SIG-M5 (cell line): ENCODE results near the gene CCNK.

Source experiments
- DNase-seq: peaks from one replicate; lab custom pipeline; 2025; lab: John Stamatoyannopoulos, UW

Gene CCNK

DNA sequence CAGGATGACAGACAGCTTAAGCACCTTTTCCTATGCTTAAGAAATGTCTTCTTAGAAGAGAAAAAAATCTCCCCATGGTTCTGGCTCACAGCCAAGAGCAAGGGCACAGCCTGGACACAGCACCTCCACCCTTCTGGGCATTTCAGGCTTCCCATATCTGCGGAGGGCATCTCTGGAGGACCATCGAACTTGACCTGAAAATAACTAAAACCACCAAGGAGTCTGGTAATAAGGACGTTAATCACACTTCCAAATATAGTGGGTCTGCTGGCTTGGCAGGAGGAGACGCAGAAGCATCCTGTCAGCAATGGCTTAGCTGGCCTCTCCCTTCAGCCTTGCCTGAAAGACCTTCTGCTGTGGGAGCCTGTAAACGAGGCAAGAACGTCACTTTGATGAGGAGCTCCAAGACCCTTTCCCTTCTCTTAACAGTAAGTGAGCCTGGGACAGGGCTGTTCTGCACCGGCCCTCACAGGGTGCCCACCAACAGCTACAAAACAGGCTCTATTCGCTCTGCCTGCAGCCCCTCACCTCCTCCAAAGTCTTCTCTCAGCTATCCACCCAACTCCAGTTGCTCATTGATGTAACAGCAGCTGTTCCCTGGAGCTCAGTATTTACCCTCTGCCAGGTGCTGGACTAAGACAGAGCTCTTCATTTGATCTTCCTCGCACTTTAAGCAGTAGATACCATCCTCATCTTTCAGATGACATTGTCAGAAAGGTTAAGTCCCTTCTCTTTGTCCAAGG is 13.7 kb upstream of the CCNK start:
- DNase-seq, result no peak

DNA sequence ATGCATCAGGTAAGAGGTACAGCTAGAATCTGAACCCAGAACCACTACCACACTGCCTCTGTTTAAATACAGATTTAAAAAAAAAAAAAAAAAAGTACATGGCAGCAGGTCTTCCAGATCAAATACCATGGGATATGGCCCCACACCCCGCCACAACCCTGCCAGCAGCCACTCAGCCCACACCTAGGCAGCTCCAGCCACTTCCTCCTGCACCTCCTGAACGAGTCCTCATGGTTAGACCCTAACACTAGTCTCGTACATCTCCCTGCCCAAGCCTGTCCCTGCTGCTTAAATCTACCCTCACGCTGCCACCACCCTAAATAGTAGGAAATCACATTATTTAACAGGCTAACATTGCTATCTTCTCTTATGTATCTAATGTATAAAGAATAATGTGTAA is 13.1 kb upstream of the CCNK start:
- DNase-seq, result no peak

DNA sequence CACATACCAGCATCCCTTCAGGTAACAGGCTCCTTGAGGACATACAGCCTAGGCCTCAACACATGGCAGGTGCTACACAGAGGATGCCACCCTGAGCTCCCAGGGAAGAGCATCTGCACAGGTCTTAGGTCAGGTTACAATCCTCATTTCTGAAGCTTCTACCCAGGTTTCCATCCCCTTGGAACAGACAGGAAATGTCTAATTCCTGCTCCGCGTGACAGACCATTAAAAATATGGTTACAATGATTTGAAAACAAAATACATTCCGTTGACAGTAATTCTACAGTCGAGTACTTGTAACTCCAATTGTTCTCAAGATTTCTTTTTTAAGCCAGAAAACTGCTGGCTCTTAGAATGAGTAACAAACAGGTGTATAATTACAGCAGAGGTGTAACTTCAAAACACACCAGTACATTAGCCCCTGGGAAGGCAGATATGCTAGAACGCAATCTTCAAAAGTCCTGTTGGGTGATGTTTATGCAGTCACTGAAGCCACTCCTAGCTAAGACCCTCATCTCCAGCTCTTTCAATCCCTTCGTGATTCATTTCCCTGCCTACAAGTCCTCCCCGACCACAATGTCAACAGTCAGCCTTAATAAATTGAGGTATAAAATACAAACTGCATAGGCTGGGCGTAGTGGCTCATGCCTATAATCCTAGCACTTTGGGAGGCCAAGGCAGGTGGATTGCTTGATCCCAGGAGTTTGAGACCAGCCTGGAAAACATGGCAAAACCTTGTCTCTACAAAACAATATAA is 12.2 kb upstream of the CCNK start:
- DNase-seq, result no peak

DNA sequence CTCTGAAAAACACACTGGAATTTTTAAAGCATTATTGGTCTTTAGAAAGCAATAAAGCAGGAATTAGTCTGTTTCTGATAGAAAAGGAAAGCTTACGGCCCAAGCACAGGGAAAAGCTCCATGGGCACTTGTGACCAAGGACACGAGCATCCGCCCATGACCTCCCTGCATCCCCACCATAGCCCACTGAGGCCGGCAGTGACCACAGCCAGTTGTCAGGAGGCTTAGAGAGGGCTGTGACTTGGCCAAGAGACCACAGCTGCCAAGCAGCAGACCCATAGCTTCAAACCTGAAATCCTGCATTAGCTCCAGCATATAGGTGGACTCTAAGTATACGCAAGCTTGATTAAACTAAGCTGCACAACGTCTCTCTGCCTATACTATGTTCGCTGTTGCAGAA is 9.5 kb upstream of the CCNK start:
- DNase-seq, result no peak

DNA sequence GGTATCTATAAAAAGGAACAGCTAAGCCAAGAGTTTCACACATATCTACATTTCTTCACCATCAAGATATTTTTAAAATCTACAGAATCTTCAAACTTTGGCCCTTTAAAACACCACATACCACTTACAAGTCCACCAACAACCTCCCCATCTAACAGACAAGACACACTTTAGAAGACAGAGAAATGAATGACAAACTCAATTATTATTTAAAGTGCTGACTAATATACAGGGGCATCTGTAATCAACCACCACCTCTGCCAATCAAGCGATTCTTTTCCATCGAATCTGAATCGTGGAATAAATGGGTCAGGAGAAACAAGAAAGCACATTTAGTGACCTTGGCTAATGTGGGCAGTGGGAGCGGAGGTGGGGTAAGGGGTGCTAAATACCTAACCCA is 8.3 kb upstream of the CCNK start:
- DNase-seq, result no peak

DNA sequence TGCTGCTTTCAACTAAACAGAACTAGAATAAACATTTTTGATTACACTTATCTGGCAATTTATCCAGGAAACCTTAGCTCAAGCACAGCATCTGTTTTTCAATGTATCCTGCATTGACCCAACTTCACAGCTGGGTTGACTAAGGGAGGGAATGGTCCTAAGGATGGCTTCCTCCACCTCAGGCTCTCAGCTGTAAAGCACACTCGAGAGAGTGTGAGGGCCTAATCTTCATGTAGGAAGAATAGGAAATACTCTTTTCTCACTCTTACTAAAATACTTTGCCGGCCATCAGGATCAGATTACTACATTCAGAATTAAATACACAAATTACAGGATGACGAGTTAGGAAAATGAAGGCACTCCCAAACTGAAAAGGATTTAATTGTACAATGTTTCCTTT is 7.8 kb upstream of the CCNK start:
- no peak for DNase-seq

DNA sequence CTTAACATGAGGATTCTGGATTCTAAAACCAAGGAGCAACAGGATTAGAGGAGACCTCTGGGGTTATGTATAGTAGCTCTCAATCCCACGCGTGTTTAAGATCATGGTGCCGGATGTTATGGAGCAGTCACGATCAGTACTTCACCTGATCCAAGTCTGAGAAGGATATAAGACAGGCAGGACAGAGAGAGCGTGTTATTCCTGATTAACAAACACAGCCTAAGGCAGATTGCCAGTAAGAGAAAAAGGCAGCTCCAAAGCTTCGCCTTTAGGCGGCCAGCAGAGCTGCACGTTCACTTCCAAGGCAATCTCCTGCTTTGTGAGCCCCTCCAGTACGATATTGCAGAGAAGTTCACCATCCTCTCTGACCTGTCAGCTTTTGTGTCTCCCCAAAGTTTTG is 6.0 kb upstream of the CCNK start:
- no peak for DNase-seq

DNA sequence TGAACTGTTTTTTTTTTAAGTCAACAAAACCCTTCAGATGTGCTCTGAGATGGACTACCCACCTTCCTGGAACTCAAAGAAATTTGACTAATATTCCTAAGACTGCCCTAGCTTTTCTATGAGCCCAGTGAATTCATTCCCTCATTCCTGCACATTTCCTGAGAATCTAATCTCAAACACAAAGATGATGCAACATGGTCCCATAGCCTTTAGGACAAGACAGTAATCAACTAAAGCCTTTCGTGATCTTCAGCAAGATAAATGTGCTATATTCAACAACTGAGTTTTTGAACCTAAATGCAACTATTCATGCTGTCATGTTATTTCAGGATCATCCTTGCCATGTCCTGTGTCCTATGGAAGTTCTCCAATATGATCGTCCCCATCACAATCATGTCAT is 5.5 kb upstream of the CCNK start:
- no peak for DNase-seq

DNA sequence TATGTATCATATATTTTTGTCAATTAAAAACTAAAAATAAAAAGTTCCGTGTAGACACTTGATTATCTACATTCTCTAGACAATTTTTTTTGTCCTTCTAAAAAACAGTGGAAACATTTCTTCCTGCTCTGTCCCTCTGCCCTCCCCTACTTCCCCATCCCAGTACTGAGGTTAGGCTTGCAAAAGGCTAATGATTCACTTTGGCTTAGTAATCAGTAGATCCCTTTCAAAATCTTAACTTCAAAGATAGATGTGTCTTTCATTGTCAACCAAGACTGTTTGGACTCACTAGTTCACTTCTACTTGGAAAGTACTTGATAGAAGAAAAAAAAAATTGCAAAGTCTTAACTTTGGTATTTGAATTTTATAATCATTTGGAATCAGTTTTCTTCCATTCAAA is 4.3 kb upstream of the CCNK start:
- peak; percentile 17 for DNase-seq

DNA sequence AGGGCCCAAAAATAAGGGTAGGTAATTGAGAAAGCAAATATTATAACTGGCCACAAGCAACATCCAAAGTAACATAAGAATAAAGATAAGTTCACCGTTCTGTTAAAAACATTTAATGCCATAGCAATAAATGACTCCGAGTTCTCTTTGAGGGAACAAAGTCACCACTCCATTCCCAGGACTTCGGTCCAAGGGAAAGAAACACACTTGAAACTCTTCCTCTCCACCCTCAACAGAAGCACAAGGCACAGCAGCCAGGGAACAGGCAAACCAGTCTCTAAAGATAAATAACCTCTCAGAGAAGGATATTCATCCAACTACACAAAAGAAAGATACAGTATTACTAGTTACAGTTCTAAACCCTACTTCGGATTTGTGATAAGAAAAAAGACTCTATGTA is 3.1 kb upstream of the CCNK start:
- DNase-seq, result no peak

DNA sequence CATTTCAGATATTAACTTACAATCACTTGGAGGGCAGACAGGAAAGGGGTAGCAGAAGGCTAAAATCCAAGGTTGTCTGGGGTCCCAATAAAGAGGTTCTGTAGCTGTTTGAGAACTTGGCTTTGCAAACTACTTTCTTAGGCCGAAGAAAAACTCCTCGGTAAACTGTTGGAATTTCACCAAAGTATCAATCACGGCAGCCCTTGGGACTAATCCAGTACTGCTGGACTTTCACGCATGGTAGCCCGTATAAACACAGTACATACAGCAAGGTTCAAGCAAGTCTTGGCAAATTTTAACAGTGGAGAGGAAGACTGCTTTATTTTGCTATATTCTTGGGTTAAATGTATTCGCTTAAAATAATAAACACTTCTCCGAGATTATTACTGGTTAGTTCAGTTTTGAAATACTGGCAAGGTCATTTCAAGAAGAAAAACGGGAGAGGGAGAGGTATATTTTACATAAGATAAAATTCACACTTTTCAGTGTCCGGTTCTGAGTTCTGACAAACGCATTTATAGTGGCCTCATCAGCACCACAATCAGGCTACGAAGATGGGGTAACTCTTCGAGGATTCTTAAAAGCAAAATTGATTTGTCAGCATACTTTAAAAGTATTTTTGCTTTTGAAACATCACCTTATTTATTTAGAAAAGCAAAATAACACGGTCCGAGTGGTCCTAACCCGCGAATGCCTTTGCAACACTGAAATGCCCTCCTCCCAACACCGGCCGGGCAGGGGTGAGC is 1.9 kb upstream of the CCNK start:
- no peak for DNase-seq

DNA sequence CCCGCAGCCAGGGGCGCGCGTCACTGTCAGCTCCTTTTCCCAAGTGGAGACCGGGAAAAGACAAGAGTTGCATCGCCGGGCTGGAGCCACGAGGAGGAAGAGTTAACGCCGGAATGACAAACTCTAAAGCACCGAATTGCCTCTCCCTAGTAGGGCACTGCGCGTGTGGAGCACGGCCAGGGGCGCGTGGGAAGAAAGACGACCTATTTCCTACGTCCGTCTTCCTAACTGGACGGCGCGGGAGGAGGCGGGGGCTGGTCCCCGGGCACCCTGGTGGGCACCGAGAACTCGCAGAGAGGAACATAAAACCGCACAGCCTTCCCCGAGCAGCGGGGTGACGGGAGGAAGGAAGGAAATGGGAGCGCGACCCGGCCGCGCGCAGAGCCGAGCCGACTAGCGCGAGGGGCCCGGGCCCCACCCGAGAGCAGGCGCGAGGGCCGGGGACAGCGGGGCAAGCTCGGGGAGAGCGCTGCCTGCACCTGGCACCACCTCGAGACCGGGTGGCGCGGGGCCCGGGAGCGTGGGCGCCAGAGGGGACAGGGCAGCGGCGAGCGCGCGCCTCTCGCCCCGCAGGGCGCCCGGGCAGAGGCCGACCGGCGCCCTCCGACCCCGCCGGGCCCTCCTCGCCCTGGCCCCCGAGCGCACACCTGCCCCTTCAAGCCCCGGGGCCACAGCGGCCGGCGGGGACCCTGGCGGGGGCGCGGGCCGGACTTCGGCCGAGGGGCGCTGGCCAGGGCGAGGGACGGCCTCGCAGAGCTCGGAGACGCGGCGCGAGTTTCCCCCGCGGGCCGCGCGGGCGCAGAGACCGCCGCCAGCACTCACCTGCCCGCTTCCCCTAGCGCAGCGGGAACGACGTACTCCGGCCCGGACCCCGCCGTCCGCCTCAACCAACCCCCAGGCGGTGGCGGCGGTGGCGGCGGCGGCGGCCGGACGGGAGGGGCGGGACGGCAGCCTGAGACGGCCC is 1.0 kb upstream of the CCNK start, which contains the start of gene SETD3:
Gene SETD3, minus strand, starts transcription at position 954 of the 964 bp plus-strand sequence. CDS start 15,054 bp downstream, outside the sequence.
- no peak for DNase-seq

DNA sequence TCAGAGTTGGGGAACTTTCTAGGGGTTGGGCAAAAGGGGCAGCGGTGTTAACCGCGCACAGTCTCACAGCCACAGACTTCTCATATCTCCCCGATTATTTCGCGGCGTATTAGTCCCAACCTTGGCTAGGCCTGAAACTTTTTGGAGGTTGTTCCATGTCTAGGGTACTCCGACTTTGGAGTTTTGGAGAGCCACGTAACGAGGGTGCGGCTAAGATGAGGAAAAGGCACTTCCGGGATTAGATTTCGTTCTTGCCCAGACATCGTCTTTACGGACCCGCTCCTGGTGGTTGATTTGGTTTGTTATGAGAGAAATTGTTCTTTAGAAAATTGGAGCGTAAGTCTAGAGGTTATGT is 513 bp downstream of the CCNK start:
- DNase-seq, result no peak

DNA sequence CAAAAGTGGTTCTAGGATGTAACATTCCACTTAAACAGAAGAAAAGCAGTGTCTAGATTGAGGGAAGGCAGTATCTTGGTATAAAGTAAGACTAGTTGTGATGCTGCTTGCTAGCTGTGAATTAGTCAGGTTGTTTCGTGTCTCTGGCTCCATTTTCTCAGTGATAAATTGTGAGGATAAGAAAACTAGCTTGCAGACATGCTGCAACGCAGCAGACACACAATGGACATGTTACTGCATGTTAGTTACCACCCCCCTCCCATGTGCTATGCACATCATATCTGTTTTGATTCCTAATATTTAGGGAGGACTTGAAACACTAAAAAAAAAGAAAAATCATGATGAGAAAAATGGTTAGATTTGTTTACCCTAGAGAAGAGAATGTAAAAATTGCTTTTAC is 2.9 kb downstream of the CCNK start:
- no peak for DNase-seq

DNA sequence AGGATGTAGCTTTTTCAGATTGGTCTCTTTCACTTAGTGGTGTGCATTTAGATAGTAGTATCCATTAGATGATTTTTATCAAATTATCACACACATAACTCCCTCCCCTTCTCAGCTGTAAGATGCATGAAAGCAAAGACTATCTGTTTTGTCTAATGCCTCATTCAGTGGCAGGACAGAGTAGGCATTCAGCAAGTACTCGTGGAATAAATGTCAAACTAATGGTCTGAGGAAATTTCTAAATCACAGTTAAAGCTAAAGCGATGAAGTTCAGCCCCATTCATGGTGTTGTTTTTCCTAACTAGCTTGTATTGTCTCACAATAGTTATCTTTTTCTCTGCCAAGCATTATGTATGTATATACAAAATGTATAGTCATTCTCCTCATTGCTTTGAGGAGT is 16.1 kb downstream of the CCNK start:
- no peak for DNase-seq

DNA sequence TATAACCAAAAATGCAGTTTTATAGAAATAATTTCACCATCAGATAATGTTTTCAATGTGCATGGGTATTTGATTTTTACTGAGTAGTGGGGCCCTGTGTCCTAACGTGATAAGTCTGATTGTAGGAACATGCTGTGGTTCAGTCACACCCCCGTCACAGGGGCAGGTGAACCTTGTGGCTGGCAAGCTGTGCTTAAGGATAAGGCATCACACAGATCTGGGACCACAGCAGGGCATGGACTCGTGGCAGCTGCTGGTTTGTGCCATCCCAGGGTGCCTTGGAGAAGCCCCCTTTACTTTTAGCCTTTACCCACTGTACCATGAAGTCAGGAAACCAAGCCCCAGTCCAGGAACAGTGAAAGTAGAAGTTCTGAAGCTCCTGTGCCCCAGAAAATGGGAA is 16.7 kb downstream of the CCNK start:
- no peak for DNase-seq

DNA sequence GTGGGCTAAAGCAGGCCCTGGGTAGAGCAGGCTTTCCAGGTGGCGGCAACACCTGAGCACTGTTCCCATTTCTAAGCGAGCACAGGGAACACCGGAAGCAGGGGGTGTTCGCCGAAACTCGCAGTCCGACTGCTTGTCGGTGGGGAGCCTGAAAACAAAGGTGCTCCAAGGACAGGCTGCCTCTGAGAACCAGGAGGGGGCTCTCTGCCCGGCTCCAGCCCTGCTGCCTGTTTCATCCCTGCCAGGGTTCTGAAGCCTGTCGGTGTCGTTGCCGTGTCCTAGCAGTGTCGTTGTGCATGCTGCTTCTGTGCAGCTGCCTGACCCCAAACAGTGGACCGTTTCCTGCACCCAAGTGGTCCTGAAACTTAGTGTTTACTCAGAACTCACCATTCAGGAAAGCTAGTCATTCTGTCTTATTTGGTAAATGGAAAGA is 21.8 kb downstream of the CCNK start:
- DNase-seq, result no peak

DNA sequence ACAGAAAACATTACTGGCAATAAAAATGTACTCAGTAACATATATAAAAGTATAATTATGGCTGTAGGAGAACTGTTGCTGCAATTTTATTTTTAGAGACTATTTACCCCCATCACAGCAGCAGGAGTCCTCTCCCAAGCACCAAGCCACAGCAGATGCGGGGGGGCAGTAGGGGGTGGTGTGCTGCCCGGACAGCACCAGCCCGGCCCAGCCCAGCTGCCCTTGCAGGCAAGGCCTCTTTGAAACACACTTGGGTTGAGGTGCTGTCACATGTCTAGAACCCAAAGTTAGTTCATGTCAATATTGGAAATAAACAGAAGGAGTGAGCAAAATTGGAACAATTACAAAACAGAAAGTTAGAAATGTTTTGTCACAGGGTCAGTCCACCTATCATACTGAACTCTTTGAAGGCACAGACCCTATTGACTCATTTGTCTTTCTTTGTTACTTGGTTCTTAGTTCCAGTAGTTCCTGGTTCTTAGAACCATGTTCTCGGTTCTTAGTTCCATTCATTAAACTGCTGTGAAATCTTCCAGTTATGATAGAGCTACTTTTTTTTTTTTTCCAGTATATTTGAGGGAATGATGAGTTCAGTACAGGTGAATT is 22.7 kb downstream of the CCNK start:
- DNase-seq, result no peak

DNA sequence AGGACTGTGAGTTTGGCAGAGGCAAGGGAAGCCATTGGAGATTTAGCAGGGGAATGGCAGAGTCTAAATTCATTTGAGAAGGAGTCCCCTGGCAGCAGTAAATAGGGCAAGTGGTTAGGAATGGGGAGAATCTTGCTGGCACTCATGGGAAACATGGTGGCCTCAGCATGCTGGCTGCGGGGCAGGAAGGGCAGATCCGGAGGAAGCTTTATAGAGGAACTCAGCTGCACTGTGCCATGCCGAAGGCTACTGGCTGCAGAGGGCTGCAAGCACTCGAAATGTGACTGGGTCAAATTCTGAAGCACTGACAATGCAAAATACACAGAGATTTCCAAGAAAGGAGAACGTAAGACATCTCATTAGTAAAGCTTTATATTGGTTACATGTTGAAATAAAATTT is 23.9 kb downstream of the CCNK start:
- DNase-seq, result no peak

DNA sequence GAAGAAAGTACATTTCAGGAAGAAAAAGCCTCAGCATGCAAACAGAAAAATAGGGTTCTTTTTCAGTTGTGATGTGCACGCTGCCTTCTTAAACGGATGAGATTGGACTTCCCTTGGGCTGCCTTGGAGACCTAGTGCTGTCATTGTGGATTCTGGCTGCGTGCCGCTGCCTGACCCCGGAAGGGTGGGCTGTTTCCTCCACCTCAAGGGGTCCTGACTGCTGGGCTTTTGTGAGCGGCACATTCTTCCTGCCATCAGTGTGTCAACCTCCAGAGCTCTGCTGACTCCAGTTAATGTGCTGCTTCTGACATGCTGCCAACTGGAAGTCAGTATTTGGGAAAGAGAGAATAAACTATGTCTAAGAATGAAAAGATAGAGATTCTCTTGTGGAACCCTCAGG is 25.1 kb downstream of the CCNK start:
- no peak for DNase-seq

DNA sequence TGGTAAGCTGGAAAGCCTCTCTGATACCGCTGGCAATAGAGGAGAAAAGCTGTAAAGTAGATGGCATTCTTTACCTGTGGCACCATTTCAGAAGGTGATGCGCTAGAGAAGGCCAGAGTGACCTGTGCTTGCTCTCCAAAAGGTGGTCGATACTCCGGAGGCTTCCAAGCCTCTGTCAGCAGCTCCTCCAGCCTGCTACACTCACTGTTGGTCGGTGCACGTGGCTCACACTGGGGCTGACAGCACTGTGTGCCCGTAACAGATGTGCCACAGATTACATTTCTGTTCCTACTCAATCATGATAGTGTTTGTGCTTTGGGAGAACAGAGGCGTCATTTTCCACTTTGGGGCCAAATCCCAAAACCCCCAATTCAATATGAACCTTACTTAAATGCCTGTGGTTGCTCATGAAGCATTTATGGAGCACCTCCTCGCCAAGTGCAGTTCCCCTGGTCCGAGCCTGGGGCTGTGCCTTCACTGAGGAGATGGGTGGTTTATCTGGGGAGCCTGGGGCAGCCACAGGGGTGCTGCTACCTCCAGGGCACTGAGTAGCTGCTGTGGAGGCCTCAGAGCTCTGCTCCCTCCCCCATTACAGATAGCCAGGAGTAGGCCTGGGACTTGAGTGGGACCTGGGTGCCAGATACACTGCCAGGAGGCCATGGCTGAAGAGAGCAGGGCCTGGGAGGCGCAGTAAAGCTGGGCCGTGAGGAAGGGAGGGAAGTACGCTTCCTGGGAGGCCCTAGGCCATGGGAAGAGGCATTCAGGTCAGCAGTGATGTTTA is 26.8 kb downstream of the CCNK start:
- DNase-seq, result no peak
